ENCODE measurements around the gene CYP11A1.
"Not testable (repeated sequence)": the region's sequence is repeated elsewhere in the genome, so short reads cannot be mapped to it uniquely, and the experiment has no call there.

The CYP11A1 gene

GRCh38 chr15:74400915-74401757 lies 33.7 kb upstream of the CYP11A1 start:
- no peak for DNase-seq (ENCODE audit: low read depth in 2 of 2)

- DNase-seq (ENCODE audit: low read depth in 2 of 2), result no peak
Observed at GRCh38 chr15:74400313-74400860, 32.9 kb upstream of the CYP11A1 start.

- peak; percentile 63 to 64 for DNase-seq (ENCODE audit: low read depth in 2 of 2)
Observed at GRCh38 chr15:74399511-74400312, 32.3 kb upstream of the CYP11A1 start.

- DNase-seq (ENCODE audit: low read depth in 2 of 2), result no peak
Observed at GRCh38 chr15:74399100-74399499, 31.7 kb upstream of the CYP11A1 start.

- no peak for DNase-seq (ENCODE audit: low read depth in 2 of 2)
Observed at GRCh38 chr15:74398183-74398582, 30.7 kb upstream of the CYP11A1 start.

- no peak for DNase-seq (ENCODE audit: low read depth in 2 of 2)
Observed at GRCh38 chr15:74397239-74398068, 30.0 kb upstream of the CYP11A1 start.

- no peak for DNase-seq (ENCODE audit: low read depth in 2 of 2)
Observed at GRCh38 chr15:74396445-74397238, 29.2 kb upstream of the CYP11A1 start.

GRCh38 chr15:74396146-74396438 lies 28.6 kb upstream of the CYP11A1 start:
- no peak for DNase-seq (ENCODE audit: low read depth in 2 of 2)

GRCh38 chr15:74395319-74396145 lies 28.1 kb upstream of the CYP11A1 start:
- DNase-seq (ENCODE audit: low read depth in 2 of 2), result no peak

- DNase-seq (ENCODE audit: low read depth in 2 of 2), result no peak
Observed at GRCh38 chr15:74394090-74394846, 26.8 kb upstream of the CYP11A1 start.

- no peak for DNase-seq (ENCODE audit: low read depth in 2 of 2)
Observed at GRCh38 chr15:74393423-74393822, 26.0 kb upstream of the CYP11A1 start.

GRCh38 chr15:74392902-74393301 lies 25.5 kb upstream of the CYP11A1 start:
- no peak for DNase-seq (ENCODE audit: low read depth in 2 of 2)

GRCh38 chr15:74392451-74392830 lies 25.0 kb upstream of the CYP11A1 start:
- DNase-seq (ENCODE audit: low read depth in 2 of 2), result no peak

- no peak for DNase-seq (ENCODE audit: low read depth in 2 of 2)
Observed at GRCh38 chr15:74391582-74392450, 24.4 kb upstream of the CYP11A1 start.

- no peak for DNase-seq (ENCODE audit: low read depth in 2 of 2)
Observed at GRCh38 chr15:74390647-74391288, 23.3 kb upstream of the CYP11A1 start.

- DNase-seq (ENCODE audit: low read depth in 2 of 2), result not testable (repeated sequence)
Observed at GRCh38 chr15:74390049-74390646, 22.7 kb upstream of the CYP11A1 start.

- no peak for DNase-seq (ENCODE audit: low read depth in 2 of 2)
Observed at GRCh38 chr15:74389241-74390048, 22.0 kb upstream of the CYP11A1 start.
